ENCODE results near the gene SPEM1. TPM values are rescaled to one million over a fixed set of nuclear protein-coding genes. Genes with fewer than 3 reads are reported as not detected.

The SPEM1 gene
- total RNA-seq, 1 donor from 2014 or later = not detected

DNA sequence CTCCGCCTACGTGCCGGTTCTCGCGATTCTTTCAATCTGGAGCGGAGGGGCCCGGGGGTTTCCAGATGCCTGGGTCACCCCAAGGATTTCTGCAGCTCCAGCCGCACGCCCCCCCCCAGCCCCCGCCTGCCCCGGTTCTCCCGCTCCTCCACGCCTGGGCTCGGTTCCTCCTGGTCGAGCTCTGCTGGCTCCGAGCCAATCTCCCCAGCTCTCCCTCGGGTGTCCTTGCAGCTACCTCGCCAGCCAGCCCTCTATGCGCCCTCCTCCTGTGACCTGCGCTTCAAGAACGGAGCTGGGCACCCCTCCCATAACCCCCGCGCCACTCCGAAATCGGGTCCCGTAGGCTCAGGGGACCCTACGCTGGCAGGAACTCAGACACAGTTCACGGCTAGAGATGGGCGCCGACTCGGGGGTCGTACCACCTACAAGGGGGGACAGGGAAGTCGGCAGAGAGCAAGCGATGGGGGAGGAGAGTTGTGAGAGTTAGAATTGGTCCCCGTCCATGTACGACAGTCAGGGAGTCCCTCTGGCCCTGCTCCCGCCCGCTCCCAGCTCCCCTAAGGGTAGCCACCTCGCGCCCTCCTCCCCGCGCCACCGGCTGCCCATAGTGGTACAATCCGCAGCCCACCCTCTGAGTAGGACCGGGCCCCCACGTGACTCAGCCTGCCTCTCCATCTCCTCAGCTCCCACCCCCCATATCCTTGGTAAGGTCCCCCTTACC, 20.1 kb downstream of the SPEM1 start:
- no peak for DNase-seq

DNA sequence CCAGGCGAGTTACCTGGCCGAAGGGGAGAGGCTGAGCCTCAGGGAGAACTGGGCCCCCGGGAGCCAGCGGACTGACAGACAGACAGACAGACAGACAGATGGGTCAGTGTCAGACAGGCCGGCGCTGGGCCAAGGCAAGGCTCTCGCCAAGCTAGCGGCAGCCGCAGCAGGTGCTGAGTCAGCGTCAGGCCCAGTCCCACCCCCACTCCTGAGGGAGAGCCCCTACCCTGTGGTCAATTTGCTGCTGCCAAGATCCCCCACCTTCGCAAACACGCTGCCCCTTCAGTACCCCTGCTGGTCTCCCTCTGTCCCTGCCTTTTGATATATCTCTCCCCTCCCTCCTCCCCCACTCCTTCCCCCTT, 20.7 kb downstream of the SPEM1 start:
- DNase-seq = no peak

DNA sequence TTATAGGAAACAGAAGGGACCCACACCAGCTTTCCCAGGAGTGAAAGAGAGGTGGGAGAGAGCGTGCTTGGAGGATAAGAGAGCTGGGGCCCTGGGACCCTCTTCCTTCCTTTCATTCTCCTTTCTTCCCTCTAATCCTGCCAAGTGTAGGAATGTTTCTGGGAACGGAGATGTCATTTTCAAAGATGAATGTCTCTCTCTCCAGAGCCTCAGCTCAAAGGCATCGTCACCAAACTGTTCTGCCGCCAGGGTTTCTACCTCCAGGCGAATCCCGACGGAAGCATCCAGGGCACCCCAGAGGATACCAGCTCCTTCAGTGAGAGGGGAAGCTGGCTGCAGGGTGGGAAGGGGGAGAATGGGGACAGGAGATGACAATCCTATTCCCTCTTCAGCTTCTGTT, 21.1 kb downstream of the SPEM1 start:
- no peak for DNase-seq

DNA sequence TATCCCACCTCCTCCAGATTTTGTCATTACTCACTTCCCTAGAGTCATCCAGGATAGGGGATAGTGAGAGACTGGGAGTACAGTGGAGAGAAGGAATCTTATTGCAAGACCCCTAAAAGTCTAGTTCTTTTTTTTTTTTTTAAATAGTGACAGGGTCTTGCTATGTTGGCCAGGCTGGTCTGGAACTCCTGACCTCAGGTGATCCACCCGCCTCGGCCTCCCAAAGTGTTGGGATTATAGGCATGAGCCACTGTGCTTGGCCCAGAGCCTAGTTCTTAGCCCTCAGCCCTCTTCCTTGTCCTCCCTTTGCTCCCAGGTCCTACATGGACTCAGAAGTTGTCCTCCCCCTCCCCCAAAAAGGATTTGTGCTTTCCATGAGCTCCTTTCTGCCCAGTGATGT, 22.0 kb downstream of the SPEM1 start:
- DNase-seq = no peak

DNA sequence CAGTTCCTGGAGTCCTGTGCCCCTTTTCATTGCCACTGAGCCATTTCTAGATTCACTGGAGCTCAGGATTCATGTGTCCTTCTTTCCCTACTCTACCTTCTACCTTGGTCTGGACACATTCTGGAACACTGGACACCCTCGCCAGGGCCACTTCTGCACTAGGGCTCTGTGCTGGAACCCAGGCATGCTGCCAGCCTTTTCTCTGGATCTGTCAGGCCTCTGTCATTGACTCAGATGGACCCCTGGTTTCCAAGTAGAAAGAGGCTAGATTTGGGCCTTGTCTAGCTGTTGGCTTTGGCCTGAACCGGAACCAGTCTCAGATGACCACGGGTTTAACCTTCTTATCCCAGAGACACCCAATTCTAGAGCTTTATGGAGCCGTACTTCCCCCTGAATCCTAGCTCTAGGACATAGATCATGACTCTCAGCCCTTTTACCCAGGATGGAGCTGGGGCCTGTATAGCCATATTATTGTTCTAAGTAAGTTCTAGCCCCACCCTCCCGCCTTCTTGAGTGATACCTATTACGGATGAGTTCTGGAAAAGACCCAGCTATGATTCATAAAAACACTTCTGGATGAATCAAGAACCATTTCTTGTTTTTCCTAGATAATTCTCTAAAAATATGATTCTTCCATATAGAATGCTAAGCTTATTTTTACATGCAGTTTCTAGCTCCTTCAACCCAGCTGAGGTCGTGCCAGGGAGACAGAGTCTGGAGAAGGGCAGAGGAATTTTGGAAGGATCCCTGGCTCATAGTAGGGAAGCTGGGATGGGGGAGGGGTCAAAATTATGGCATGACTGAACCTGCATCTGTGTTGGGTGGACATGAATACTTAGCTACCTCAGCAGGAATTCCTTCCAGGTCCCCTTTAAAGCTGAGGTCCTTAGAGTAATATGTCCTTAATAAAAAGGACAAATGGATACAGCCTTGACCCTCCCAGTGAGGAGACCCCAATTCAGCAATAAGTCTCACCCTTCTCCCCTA, 23.7 kb downstream of the SPEM1 start:
- no peak for DNase-seq

DNA sequence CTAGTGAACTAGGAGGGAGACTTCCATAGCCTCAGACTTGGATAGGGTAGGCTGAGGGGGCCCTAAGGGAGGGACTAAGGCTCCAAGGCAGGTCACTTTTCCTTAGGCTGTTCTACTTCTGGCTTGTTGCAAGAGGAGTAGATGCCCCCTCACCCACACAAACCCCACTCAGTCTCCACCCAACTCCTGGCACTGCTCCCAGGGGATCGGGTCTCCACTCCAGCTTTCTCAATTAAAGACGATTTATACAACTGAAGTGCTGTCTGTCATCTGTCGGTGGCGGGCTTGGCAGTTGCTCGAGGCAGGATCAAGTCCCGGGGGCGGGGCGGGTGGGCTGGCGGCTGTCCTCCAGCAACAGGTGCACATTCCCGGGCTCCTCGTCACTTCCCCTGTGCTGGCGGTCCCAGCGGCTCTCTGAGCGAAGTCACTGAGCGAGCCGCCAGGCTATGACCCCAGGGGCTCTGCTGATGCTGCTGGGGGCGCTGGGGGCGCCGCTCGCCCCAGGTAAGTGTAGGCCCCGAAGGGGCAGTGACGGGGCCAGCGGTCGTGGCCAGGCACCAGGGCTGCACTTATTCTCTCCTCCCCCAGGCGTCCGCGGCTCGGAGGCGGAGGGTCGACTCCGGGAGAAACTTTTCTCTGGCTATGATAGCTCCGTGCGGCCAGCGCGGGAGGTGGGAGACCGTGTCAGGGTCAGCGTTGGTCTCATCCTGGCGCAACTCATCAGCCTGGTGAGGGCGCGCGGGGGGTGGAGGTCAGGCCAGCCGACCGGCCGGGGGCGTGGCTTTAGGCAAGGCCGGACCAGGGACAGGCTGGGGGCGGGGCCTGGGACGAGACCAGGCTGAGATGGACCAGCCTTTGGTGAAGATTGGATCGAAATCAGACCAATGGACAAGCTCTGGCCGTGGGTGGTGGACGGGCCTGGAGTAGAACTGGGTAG, 24.8 kb downstream of the SPEM1 start, which contains the start of gene CHRNB1:
Gene CHRNB1 (plus strand): TSS at position 380 of the 937 bp plus-strand sequence. CDS start 67 bp downstream, at position 447.
- DNase-seq = no peak

DNA sequence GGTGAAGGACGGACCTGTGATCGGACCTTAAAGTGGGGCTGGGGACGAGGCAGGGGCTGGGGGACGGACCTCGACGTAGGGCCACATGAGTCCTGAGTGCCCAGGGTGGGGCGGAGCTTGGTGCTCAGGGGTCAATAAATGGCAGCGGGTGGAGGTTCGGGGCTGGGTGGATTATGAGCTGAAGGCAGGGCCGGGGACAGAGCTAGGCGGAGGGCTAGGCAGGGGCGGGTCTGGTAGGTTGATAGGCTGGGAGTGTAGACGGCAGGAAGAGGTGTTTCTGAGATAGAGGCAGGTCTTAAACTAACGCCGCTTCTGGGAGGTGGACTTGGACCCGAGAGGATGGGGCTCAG, 25.5 kb downstream of the SPEM1 start:
- no peak for DNase-seq

DNA sequence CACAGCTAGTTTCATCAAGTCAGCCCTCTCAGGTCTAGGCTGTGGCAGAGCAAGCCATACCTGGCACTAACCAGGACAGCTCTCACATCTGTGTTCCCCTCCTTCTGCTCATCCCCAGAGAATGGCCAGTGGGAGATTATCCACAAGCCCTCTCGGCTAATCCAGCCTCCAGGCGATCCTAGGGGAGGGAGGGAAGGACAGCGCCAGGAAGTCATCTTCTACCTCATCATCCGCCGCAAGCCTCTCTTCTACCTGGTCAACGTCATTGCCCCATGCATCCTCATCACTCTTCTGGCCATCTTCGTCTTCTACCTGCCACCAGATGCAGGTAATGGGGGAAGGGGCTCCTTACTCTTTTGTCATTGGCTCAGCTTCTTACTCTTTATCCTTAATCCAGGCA, 28.3 kb downstream of the SPEM1 start:
- DNase-seq = no peak

DNA sequence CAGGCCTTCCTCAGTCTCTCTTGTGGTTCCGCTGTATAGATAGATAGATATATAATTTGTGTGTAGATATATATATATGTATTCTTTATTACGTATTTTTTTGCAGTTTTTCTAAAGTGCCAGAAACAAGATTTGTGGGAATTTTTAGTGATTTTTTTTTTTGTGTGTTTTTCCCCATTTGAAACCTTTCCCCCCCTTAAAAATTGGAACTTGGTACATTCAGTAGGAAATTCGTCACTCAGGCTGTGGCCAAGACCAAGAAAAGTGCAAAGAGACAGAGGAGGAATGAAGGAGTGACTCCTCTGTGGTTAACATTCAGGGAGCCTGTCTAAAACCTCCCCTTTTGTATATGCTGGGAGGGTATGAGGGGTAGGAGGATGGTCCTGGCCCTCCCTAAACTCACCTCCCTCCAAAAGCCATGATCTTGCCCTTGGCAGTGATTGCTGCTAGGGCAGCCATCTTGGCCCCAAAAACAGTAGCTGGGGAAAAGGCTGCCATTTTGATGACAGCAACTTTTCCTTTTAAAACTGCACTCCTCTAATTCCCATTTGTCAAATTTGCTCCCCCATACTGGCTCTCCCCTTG, 39.9 kb downstream of the SPEM1 start:
- DNase-seq = no peak

DNA sequence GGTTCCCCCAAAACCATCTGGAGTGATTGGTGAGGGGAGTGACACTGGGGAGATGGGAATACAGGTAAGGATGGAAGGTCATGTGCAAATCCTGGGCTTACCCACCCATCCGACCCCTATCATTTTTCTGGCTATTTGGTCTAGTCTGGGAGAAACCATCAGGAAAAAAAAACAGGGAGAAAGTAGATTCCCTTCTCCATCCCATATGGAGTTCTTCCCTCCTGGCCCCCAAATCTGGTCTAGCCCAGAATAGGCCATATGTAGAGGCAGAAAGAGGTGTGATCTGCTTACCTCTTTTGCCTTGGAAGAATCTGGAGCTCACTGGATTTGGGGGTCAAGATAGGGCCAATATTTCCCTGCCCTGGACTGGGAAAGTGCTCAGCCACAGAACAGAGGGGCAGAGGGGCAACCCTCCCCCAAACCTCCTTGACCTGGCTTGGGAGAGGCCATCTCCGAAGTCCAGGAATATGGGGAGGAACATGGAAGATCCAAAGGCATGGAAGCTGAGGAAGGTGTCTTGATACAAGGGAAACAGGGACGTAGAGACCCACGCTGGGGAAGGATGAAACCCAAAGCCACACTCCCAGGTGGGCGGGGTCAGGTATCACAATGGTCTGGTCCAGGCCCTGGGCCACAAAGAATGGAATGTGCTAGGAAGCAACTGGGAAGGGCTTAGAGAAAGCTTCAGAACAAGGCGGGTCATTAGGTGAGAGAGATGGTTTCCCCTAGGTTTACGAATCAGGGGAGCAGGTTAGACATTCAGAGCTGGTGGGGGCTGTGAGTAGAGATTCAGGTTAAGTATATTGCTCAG, 40.9 kb downstream of the SPEM1 start:
- no peak for DNase-seq

DNA sequence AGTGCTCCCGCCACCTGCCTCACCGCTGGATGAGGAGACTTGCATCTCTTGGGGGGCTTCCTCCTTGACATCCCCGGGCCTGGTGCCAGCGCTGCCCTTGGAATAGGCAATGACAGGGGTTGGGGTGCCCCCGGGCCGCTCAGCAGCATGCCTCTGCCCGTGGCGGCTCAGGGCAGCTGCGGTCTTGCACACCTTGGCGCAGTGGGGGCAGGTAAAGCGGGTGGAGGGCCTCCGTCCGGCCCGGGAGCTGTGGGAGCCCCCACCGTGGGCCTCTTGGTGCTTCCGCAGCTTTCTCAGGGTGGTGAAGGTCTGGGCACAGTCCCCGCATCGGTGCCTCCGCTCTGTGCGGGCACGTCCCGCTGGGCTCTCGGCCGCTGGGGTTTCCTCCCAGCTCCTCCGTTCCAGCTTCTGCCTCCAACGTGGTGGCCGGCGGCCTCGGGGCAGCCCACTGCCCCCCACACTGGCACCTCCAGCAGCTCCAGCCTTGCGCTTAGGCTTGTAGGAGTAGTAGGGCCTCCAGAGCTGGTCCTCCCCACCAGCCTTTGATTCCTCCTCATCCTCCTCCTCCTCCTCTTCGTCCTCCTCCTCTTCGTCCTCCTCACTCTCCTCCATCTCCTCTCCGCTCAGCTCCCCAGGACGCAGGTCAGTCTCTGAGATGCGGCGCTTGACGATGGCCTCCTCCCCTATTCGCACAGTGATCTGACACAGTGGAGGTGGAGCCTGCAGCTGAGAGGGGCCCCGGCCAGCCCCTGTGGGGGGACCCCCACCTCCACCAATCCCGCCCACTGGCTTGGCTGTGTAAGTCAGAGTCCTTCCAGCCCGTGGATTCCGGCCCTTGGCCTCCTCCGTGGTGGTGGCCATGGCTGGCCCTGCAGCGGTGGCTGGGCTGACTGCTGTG, 42.6 kb downstream of the SPEM1 start:
- no peak for DNase-seq

DNA sequence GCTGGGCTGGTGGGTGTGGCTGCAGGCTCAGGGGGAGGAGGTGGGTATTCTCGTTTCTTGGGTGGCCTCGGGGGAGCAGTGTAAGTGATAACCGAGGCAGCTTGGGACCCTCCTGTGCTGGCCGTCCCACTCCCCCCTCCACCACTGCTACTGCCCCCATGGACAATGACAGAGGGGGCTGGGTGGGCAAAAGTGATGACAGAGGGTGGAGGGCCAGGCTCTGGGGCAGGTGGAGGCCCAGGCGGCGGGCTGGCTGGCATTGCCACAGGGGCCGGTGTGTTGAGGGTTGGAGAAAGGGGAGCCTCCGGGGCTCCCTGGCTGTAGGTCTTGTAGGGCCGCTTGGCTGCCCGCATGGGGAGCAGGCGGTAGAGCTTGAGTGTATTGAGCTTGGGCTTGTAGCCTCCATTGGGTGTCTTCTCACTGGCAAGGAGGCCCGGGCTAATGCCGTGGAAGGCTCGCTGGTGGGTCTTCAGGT, 43.3 kb downstream of the SPEM1 start:
- no peak for DNase-seq

DNA sequence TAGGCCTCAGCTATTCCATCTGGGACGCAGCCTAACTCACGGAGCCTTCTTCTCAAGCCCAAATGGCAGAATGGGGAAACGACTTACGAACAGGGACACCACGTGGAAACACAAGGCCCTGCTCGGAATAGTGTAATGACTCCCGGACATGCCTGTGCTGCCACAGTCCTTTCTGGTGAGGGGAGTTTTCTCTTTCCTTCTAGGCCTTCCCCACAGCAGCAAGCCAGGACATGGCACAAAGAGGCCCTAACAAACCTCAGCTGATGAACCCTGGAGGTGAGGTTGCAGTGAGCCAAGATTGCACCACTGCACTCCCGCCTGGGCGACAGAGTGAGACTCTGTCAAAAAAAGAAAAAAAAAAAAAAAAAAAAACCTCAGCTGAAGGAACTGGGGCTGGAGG, 44.0 kb downstream of the SPEM1 start:
- DNase-seq = no peak

DNA sequence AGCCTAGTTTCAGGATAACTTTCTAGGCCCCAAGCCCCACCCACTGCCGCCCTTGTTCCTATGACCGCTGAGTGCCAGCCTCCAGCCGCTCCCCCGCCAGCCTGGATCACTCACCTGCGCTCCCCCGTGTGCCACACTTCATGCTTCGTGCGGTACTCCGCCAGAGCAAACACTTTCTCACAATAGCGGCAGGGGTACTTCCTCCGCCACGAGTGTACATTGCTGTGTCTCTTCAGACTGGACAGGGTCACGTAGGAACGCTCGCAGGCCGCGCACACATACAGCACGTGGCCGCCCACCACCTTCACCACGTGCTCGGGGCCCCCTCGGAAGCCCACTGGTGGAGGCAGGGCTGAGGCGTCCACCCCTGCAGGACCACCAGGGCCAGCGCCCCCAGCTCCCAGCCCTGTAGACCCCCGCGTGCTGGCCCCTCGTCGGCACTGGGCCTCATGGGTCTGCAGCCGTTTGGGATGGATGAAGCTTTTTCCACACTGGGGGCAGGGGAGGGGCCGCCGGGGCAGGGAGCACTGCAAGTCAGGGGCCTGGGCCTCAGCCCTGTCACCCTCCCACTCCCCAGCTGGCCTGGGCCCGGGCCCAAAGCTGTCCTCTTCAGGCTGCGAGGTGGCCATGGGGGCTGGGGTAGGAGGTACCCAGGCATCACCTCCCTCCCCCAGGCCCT, 45.6 kb downstream of the SPEM1 start:
- DNase-seq = no peak

DNA sequence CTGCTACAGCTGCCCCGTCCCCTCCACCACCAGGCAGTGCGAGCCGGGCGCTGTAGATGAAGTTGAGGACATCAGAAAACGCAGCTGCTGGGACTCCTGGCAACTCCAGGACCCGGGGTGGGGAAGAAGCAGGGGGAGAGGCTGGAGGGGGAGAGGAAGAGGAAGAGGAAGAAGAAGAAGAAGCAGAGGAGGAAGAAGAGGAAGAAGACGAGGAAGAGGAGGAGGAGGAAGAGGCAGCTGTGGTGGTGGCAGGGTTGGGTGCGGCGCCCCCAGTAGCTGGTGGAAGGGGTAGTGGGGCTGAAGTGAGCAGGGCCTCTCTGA, 46.2 kb downstream of the SPEM1 start:
- no peak for DNase-seq

DNA sequence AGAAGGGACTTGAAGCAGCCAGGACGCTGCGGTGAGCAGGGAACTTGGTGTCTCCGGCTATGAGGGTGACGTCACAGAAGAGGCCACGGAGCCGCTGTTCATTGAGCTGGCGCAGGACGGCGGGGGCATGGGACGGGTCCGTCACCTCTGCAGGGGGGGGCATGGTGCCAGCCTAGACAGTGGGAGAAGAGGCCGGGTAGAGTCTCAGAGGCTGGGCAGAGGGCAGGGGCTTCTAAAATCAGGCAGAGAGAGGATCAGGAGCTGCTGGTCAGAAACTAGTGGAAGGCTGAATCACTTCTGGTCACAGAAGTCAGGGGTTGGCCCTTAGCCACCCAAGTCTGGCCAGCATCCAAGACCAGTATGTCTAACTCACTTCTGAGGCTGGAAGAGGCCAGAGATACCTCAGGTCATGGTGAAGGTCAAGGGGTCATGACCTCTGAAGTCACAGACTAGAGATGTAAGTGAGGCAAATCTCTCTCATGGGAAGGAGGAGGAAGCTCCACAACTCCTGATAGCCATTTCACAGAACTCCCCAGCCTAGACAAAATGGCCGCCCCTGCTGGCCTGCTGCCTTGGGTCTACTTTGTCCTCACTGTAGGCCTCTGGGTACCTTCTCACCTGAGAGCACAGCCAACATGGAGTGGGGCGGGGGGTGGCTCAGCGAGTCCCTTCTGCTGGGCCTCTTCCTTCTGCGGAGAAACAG, 46.7 kb downstream of the SPEM1 start:
- DNase-seq = no peak

DNA sequence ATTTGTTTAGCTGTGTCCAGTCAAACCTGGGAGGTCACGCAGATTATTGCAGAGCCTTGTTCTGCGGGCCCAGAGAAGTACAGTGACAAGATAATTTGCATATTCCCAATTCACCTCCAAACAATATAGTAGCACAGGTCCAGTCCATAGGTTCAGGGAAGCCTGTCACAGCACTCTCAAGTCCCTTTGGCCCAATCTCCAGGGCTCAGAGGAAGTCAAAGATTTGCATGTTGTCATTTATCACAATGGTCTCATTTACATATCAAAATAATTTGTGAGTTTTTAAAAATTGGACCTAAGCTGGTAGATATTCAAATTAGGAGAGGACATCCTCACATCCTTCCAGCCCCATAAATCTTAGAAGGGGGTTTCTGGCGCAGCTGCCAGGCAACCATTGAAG, 47.4 kb downstream of the SPEM1 start:
- no peak for DNase-seq

DNA sequence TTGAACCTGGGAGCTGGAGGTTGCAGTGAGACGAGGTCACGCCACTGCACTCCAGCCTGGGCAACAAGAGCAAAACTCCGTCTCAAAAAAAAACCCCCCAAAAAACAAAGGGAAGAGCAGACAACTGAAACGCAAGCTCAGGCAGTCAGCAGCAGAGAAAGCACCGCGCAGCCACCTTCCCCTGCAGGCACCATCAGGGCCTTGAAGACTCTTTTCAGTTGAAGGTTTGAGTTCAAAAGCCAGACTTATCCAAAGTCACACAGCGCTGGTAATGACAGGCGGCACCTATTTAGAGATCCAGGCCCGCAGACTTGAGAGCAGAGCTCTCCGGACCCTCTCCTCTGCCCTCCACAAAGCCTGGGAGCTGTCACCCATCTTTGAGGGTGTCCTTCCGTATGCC, 48.2 kb downstream of the SPEM1 start:
- no peak for DNase-seq
